ENCODE data around the gene SDE2.

DNA sequence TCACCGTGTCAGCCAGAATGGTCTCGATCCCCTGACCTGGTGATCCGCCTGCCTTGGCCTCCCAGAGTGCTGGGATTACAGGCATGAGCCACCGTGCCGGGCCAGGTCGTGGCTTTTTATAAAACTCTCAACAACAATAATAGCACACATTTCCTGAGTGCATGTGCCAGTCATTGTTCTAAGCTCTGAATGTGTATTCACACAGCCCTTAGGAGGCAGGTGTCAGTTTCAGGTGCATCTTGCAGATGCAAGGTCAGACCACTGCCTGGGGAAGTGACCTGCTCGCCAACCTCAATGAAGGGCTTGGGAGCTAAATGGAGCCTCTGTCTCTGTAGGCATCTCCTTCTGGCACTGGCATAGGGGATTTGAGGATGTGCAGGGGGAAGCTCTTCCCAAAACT lies 56.6 kb downstream of the SDE2 start:
- TF ChIP-seq CTCF (conservative IDR thresholded peaks at IDR 0.05 in 1 of 2, IDR thresholded peaks at IDR 0.05 in 1 of 2; ENCODE audit: extremely low read depth in 1 of 2, insufficient read depth in 1 of 2, low read depth in 1 of 2, low read length in 2 of 2) (no peak), EZH2 (IDR thresholded peaks at IDR 0.05; ENCODE audit: borderline replicate concordance, low read length) (no peak)

Data from mammary epithelial cell (primary cell).